ENCODE data around the gene PARD6A. TPM values are rescaled to one million over a fixed set of nuclear protein-coding genes. Genes with fewer than 3 reads are reported as not detected.

Gene PARD6A
- total RNA-seq, 1 donor from 2014 or later: 3.4 TPM

- DNase-seq (ENCODE audit: low spot score): no peak
- ATAC-seq: no peak
Observed at GRCh38 chr16:67653789-67654402, 6.9 kb upstream of the PARD6A start.

GRCh38 chr16:67654403-67654911 is 6.3 kb upstream of the PARD6A start:
- DNase-seq (ENCODE audit: low spot score) (no peak), ATAC-seq (no peak)

GRCh38 chr16:67655363-67655762 is 5.4 kb upstream of the PARD6A start:
- DNase-seq (ENCODE audit: low spot score) (no peak), ATAC-seq (no peak)

GRCh38 chr16:67656344-67657016 is 4.3 kb upstream of the PARD6A start:
- no peak for ATAC-seq
- DNase-seq (ENCODE audit: low spot score): no peak

DNA sequence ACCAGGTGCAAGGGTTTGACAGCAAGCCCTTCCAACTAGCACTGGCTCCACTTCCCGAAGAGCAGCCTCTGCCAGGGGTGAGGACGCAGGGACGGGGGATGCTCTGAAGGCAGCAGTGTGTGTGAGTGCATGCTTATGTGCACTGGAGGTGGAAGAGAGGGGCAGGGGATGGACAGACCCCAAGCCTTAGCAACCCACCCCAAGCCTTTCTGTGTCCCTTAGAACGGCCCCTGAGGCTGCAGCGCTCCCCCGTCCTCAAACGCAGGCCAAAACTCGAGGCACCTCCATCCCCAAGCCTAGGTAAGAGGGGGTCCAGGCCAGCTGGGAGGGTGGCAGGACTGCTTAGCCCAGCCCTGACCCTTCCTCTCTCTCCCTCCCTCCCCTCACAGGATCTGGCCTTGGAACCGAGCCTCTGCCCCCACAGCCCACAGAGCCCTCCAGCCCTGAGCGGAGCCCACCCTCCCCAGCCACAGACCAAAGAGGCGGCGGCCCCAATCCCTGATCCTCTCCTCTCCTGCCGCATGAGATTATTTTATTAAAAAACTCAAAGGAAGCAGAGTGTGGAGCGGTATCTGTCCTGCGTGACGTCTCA is 3.6 kb upstream of the PARD6A start:
- DNase-seq (ENCODE audit: low spot score) (no peak), ATAC-seq (no peak)

- no peak for ATAC-seq
- DNase-seq (ENCODE audit: low spot score): no peak
Observed at GRCh38 chr16:67657751-67658518, 2.8 kb upstream of the PARD6A start.

DNA sequence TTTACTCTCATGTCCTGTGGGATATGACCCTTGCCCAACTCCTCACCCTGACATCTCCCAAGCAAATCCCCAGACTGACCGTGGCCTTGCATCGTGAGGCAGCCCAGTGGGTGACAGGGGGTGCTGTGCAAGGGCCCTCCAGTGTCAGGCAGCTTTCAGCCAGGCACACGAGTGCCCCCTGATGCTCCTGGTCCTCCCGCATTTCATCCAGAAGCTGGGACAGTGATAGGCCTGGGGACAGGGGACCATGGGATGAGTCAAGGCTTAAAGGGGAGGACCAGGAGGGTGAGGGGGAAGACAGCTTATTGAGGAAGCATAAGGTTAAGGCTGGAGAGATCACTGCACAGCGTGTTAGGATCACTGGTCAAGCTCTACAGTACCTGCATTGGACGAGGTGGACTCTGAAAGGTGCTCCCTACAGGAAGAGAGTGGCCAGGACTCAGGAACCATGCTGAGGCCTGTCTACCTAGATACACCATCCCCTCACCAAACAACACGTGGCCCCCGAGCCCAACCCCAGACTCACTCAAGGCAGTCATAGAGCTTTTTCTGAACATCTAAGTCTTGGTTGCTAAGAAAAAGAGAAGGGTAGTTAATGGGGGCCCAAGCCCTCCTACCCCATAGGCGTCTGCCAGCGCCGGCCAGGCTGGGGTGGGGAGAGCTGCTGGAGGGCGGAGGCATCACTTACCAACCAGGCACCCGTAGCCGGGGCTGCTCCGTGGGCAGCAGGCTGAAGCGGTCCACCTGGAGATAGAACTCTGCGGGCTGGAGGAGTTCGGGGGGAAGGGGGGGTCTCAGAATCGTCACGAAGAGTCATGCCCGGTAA is 1.7 kb upstream of the PARD6A start:
- no peak for DNase-seq (ENCODE audit: low spot score)

GRCh38 chr16:67659675-67660563 is 841 bp upstream of the PARD6A start, which contains the start of gene ACD:
Gene ACD (minus strand): TSS chr16:67660260. CDS start chr16:67660220, 40 bp downstream.
- ATAC-seq: peak; percentile 86
- peak; percentile 92 for DNase-seq (ENCODE audit: low spot score)

More for the DNA sequence above, 1.7 kb upstream of the PARD6A start:
- no peak for ATAC-seq

DNA sequence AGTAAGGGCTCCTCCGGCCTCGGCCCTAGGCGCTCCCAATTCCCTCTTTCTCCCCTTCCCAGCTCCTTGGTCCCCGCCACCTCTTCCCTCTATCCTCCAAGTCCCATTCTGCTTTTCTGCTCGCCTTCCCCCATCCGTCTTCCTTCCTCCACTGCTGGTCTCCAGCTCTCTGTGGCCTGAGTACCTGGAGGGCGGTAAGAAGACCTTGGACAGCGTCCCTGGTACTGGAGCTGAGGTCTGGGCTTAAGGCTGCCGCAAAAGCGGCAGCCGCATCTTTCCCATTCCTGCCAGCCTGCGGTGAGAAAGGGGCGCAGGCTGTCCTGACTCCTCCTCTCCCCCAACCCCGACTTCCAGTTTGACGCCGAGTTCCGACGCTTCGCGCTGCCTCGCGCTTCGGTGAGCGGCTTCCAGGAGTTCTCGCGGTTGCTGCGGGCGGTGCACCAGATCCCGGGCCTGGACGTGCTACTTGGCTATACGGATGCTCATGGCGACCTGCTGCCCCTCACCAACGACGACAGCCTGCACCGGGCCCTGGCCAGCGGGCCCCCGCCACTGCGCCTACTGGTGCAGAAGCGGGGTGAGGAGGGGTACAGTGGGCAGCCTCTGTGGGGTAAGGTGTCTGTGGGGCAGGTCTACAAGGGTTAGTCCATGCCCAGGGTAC is 471 bp downstream of the PARD6A start:
- DNase-seq (ENCODE audit: low spot score): no peak

GRCh38 chr16:67661886-67662652 is 1.3 kb downstream of the PARD6A start:
- DNase-seq (ENCODE audit: low spot score) (no peak), ATAC-seq (no peak)

More for the DNA sequence above, 471 bp downstream of the PARD6A start:
- ATAC-seq: no peak

GRCh38 chr16:67662653-67663010 is 1.9 kb downstream of the PARD6A start:
- no peak for ATAC-seq
- no peak for DNase-seq (ENCODE audit: low spot score)

GRCh38 chr16:67663151-67663876 is 2.6 kb downstream of the PARD6A start:
- peak; percentile 81 for DNase-seq (ENCODE audit: low spot score)
- ATAC-seq: peak; percentile 21

DNA sequence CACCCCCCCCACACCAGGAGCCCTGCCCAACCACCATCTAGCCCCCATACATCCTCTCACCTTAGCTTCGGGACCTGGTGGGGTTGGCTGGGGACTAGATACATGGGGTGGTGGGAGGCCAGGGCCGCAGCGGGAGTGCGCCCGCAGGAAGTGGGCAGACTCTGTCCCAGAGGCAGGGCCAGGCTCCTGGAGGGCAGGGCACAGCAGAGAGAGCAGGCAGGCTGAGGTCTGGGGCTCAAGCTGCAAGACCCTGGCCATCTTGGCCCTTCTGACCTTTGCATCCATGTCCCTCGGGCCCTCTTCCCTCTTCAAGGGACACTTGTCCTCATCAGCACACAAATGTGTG is 3.1 kb downstream of the PARD6A start:
- DNase-seq (ENCODE audit: low spot score): no peak
- no peak for ATAC-seq

GRCh38 chr16:67664258-67664657 is 3.5 kb downstream of the PARD6A start:
- no peak for DNase-seq (ENCODE audit: low spot score)
- no peak for ATAC-seq

GRCh38 chr16:67664871-67665270 is 4.1 kb downstream of the PARD6A start:
- DNase-seq (ENCODE audit: low spot score) (no peak), ATAC-seq (no peak)

- no peak for DNase-seq (ENCODE audit: low spot score)
- no peak for ATAC-seq
Observed at GRCh38 chr16:67665598-67665997, 4.8 kb downstream of the PARD6A start.

GRCh38 chr16:67666032-67666551 is 5.3 kb downstream of the PARD6A start:
- peak; percentile 1 for ATAC-seq
- DNase-seq (ENCODE audit: low spot score): peak; percentile 70

All from left lobe of liver (tissue), 2 donors.